ENCODE results near the gene TMEM181. TPM values are rescaled to one million over a fixed set of nuclear protein-coding genes. Genes with fewer than 3 reads are reported as not detected.
"Not testable (repeated sequence)": the region's sequence is repeated elsewhere in the genome, so short reads cannot be mapped to it uniquely, and the experiment has no call there.

Gene TMEM181
- total RNA-seq, 1 donor from 2014 or later, result 17.0 TPM

GRCh38 chr6:158611039-158611438, 51.1 kb downstream of the TMEM181 start:
- Mint-ChIP-seq H3K9me3 (no peaks in the 10 kb centered on the region), H3K27ac (no peak overlapping the region), H3K4me1 (ENCODE audit: low read depth) (peaks cover under 1% of the 10 kb centered on the region), H3K4me3 (no peak overlapping the region), H3K27me3 (ENCODE audit: insufficient read depth) (no peaks in the 10 kb centered on the region), H3K36me3 (ENCODE audit: low read depth) (peaks cover 41% of the 10 kb centered on the region)
- no peak for DNase-seq (ENCODE audit: low spot score)
- intact Hi-C loops (cut with micrococcal nuclease), result no loop called here

GRCh38 chr6:158611541-158612370, 51.9 kb downstream of the TMEM181 start:
- Mint-ChIP-seq H3K36me3 (ENCODE audit: low read depth) (peaks cover 46% of the 10 kb centered on the region), H3K4me3 (no peak overlapping the region), H3K4me1 (ENCODE audit: low read depth) (no peaks in the 10 kb centered on the region), H3K27ac (no peak overlapping the region), H3K27me3 (ENCODE audit: insufficient read depth) (no peaks in the 10 kb centered on the region), H3K9me3 (no peaks in the 10 kb centered on the region)
- intact Hi-C loops (cut with micrococcal nuclease), result no loop called here
- no peak for DNase-seq (ENCODE audit: low spot score)

- H3K4me3 Mint-ChIP-seq; H3K4me1 Mint-ChIP-seq (ENCODE audit: low read depth); H3K9me3 Mint-ChIP-seq; H3K27me3 Mint-ChIP-seq (ENCODE audit: insufficient read depth); H3K27ac Mint-ChIP-seq; DNase-seq (ENCODE audit: low spot score); intact Hi-C loops (cut with micrococcal nuclease): not testable (repeated sequence)
- H3K36me3 Mint-ChIP-seq (ENCODE audit: low read depth), result peaks cover 61% of the 10 kb centered on the region
Measured at GRCh38 chr6:158614606-158615005, 54.7 kb downstream of the TMEM181 start.

GRCh38 chr6:158618289-158618688, 58.4 kb downstream of the TMEM181 start:
- H3K36me3 Mint-ChIP-seq (ENCODE audit: low read depth), result peaks cover 51% of the 10 kb centered on the region
- H3K27ac Mint-ChIP-seq; H3K27me3 Mint-ChIP-seq (ENCODE audit: insufficient read depth); DNase-seq (ENCODE audit: low spot score); intact Hi-C loops (cut with micrococcal nuclease); H3K4me3 Mint-ChIP-seq; H3K9me3 Mint-ChIP-seq; H3K4me1 Mint-ChIP-seq (ENCODE audit: low read depth): not testable (repeated sequence)

- DNase-seq (ENCODE audit: low spot score), result no peak
- Mint-ChIP-seq H3K9me3 (no peaks in the 10 kb centered on the region), H3K36me3 (ENCODE audit: low read depth) (peaks cover 43% of the 10 kb centered on the region), H3K27me3 (ENCODE audit: insufficient read depth) (no peaks in the 10 kb centered on the region), H3K27ac (no peak overlapping the region), H3K4me3 (no peak overlapping the region), H3K4me1 (ENCODE audit: low read depth) (peaks cover 6% of the 10 kb centered on the region)
- intact Hi-C loops (cut with micrococcal nuclease), result no loop called here
Measured at GRCh38 chr6:158619922-158620801, 60.3 kb downstream of the TMEM181 start.

- Mint-ChIP-seq H3K4me1 (ENCODE audit: low read depth) (peaks cover 6% of the 10 kb centered on the region), H3K27me3 (ENCODE audit: insufficient read depth) (no peaks in the 10 kb centered on the region), H3K4me3 (no peak overlapping the region), H3K36me3 (ENCODE audit: low read depth) (peaks cover 46% of the 10 kb centered on the region), H3K27ac (no peak overlapping the region), H3K9me3 (no peaks in the 10 kb centered on the region)
- intact Hi-C loops (cut with micrococcal nuclease), result no loop called here
- no peak for DNase-seq (ENCODE audit: low spot score)
Measured at GRCh38 chr6:158620963-158621693, 61.2 kb downstream of the TMEM181 start.

- H3K9me3 Mint-ChIP-seq, result no peaks in the 10 kb centered on the region
- DNase-seq (ENCODE audit: low spot score), result no peak
Measured at GRCh38 chr6:158621694-158622544, 62.0 kb downstream of the TMEM181 start.

GRCh38 chr6:158622545-158623190, 62.8 kb downstream of the TMEM181 start:
- DNase-seq (ENCODE audit: low spot score), result no peak

More at GRCh38 chr6:158621694-158622544, 62.0 kb downstream of the TMEM181 start:
- Mint-ChIP-seq H3K36me3 (ENCODE audit: low read depth) (peaks cover 44% of the 10 kb centered on the region), H3K4me1 (ENCODE audit: low read depth) (peaks cover 6% of the 10 kb centered on the region), H3K27ac (no peak overlapping the region), H3K27me3 (ENCODE audit: insufficient read depth) (no peaks in the 10 kb centered on the region), H3K4me3 (no peak overlapping the region)
- intact Hi-C loops (cut with micrococcal nuclease), result no loop called here

GRCh38 chr6:158624684-158625682, 65.1 kb downstream of the TMEM181 start:
- no peaks in the 10 kb centered on the region for H3K27me3 Mint-ChIP-seq (ENCODE audit: insufficient read depth)
- H3K4me1 Mint-ChIP-seq (ENCODE audit: low read depth), result peaks cover 5% of the 10 kb centered on the region
- H3K4me3 Mint-ChIP-seq, result no peak overlapping the region
- no peaks in the 10 kb centered on the region for H3K9me3 Mint-ChIP-seq
- intact Hi-C loops (cut with micrococcal nuclease), result no loop called here
- no peak for DNase-seq (ENCODE audit: low spot score)
- peaks cover 33% of the 10 kb centered on the region for H3K36me3 Mint-ChIP-seq (ENCODE audit: low read depth)
- H3K27ac Mint-ChIP-seq, result no peak overlapping the region

More at GRCh38 chr6:158622545-158623190, 62.8 kb downstream of the TMEM181 start:
- H3K36me3 Mint-ChIP-seq (ENCODE audit: low read depth), result peaks cover 42% of the 10 kb centered on the region
- H3K27ac Mint-ChIP-seq, result no peak overlapping the region
- H3K4me3 Mint-ChIP-seq, result no peak overlapping the region
- no peaks in the 10 kb centered on the region for H3K27me3 Mint-ChIP-seq (ENCODE audit: insufficient read depth)
- H3K9me3 Mint-ChIP-seq, result no peaks in the 10 kb centered on the region
- H3K4me1 Mint-ChIP-seq (ENCODE audit: low read depth), result peaks cover 6% of the 10 kb centered on the region
- intact Hi-C loops (cut with micrococcal nuclease), result no loop called here

GRCh38 chr6:158625881-158626305, 66.0 kb downstream of the TMEM181 start:
- Mint-ChIP-seq H3K4me3 (no peak overlapping the region), H3K36me3 (ENCODE audit: low read depth) (peaks cover 28% of the 10 kb centered on the region), H3K27me3 (ENCODE audit: insufficient read depth) (no peaks in the 10 kb centered on the region), H3K27ac (no peak overlapping the region), H3K4me1 (ENCODE audit: low read depth) (no peaks in the 10 kb centered on the region), H3K9me3 (no peaks in the 10 kb centered on the region)
- intact Hi-C loops (cut with micrococcal nuclease), result no loop called here
- no peak for DNase-seq (ENCODE audit: low spot score)

Measured in activated T-helper 1 cell treated with anti-CD3 and anti-CD28 coated beads, Interleukin-12 subunit alpha, Interleukin-12 subunit beta, Interleukin-2, Interleukin-4 antibody, amounts not matched to agents 30 ng/mL and 10 ng/mL and 1 ng/mL, durations not matched to agents 14 hours and 24 hours and 36 hours (primary cell).